Choroid plexus epithelial cell (primary cell): ENCODE data around the gene C16orf74.

Experiments
- DNase-seq: peaks from one replicate; pipeline ENCODE4 v3.0.0-alpha.2; 2010; ENCODE audit warnings: low read depth
- H3K4me3 ChIP-seq: 2 replicates; pipeline ENCODE4 v1.5.1; 2011; ENCODE audit warnings: low read depth, mild to moderate bottlenecking, control low read depth, low read length, moderate library complexity
- CTCF ChIP-seq: conservative IDR thresholded peaks from 2 replicates; pipeline ENCODE4 v1.5.1; 2011; ENCODE audit warnings: low read depth, mild to moderate bottlenecking, control low read depth, inconsistent platforms, low read length, moderate library complexity

Gene C16orf74

DNA sequence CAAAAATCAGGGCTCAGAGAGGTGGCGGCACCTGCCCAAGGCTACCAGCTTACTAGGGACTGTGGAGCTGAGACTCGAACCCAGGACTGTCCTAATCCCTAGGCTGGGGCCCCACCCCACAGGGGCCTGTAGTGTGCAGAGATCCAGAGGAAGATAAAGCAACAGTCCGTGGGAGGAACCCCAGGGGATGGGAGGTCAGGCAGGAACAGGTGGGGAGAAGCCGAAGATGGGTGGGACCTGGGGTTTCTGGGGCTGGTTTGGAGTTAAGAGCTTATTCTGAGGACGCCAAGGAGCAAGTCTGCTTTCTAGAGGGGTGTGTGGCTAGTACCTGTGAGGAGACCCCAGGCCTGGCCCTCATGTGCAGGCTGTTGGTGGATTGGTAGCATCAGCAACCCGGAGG lies 14.9 kb downstream of the C16orf74 start:
- H3K4me3 ChIP-seq: no peak overlapping the region
- DNase-seq: no peak
- TF ChIP-seq CTCF: no peak

GRCh38 chr16:85735225-85735635 lies 15.7 kb downstream of the C16orf74 start:
- DNase-seq: no peak
- TF ChIP-seq CTCF: no peak
- H3K4me3 ChIP-seq: no peak overlapping the region

DNA sequence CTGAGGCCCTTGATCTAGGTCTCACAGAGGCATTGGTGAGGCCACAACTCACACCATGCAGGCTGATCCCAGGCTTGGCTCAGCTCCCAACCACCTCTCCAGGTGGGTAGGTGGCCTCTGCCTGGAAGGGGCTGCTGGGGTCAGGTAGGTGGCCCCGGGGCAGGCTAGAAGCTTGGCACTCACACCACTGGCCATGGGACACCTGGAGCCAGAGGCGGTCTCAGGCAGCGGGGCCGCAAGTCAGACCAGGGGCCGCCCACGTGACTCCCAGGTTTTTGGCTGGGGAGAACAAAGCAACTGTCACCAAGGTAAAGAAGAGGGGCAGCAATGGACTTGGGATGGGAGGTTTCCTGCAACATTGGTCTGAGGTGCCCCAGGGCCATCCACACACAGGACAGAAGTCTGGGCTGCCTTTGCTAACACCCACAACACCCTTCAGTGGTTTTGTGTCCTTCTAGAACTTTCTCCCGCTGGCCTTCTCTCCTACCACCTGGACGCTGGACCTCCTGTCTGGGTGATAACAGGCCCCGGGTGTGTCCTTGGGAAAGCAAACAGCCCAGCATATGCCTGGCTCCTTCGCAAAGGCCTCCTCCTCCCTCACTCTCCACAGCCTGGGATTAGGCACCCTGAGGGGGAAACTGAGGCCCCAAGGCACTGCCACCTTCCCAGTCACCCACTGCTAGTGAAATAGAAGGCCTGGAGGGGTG lies 16.4 kb downstream of the C16orf74 start:
- H3K4me3 ChIP-seq: no peak overlapping the region
- TF ChIP-seq CTCF: no peak
- DNase-seq: no peak

DNA sequence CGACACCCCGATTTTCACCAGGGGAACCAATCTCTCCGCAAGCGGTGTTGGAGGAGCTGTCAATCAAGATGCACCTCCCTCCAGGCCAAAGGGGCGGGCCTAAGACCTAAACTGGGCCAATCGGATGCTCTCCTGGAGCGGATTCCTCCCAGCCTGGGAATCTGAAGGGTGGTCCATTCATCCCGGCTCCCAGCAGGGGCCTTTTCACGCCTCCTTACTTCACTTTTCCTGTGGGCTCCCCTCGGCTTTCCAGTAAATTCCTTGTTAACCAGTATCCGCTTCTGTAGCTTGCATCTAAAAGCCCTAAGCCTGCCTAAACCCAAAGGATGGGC lies 17.1 kb downstream of the C16orf74 start:
- DNase-seq: peak; percentile 52
- no peak overlapping the region for H3K4me3 ChIP-seq
- TF ChIP-seq CTCF: no peak

DNA sequence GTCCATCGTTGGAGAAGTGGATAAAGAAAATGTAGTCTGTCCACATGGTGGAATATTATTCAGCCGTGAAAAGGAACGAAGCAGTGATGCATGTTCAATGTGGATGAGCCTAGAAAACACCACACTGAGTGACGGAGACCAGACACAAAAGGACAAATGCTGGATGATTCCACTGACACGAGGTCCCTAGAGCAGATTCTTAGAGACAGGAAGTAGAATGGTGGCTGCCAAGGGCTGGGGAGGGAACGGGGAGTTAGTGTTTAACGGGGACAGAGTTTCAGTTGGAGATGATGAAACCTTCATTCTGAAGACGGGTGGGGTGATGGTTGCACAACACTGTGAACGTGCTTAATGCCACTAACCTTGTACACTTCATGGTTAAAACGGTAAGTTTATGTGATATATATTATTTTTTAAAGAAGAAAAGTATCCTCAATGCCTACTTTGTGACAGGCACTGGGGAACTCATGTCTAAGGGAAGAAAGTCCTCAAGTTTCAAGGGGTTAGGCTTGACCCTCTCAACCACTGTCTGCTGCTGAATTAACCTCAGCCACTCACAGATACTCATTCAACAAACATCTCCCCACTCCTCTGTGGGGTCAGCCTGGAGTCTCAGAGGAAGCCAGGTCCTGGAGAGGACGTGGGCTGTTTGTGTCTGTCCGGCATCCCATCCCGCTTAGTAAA lies 17.6 kb downstream of the C16orf74 start:
- no peak for TF ChIP-seq CTCF
- DNase-seq: peak; percentile 38
- H3K4me3 ChIP-seq: no peak overlapping the region

DNA sequence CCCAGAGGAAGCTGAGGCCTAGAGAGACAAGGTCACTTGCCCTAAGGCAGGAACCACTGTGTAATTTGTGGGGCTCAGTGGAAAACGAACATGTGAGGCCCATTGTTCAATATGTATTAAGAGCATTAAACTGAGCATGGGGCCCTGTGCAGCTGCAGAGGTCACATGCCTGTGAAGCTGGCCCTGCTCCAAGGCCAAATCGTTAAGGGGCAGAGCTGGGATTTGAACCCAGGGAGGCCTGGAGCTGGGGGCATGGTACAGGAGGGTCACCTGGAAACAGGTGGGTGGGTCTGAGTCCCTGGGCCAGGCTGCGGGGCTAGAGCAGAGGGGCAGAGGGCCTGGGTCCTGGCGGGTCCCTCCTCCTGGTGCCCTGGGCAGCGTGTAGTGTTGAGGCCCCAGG lies 19.7 kb downstream of the C16orf74 start:
- DNase-seq: no peak
- no peak overlapping the region for H3K4me3 ChIP-seq
- no peak for TF ChIP-seq CTCF

DNA sequence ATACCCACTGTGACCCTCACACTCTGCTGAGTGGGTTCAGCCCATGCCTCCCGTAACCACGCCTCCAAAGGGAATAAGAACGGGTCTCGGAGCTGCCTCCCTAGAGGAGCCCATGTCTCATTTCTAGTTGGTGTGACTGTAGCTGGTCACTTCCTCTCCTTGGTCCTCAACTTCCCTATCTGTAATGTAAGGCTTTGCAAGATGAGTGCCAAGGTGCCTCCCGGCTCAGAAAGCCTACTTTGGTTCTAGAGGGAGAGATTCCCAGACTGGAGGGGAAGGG lies 20.8 kb downstream of the C16orf74 start:
- TF ChIP-seq CTCF: no peak
- no peak overlapping the region for H3K4me3 ChIP-seq
- no peak for DNase-seq
